Measurements from ENCODE around the gene BLOC1S4.

GRCh38 chr4:6742989-6743388, 27.0 kb downstream of the BLOC1S4 start:
- no peak for TF ChIP-seq CTCF (IDR thresholded peaks at IDR 0.05)
- no peak for TF ChIP-seq POLR2A (IDR thresholded peaks at IDR 0.05)
